MM.1S (cell line): Measurements from ENCODE around the gene SGMS1.

Source experiments
- DNase-seq: peaks from one replicate; pipeline ENCODE4 v3.0.0-alpha.2; 2015
- H2AFZ ChIP-seq: fragments of 300-600 bp; sonication (generic); 2 replicates; pipeline ENCODE4 v1.6.0; 2016; ENCODE audit warnings: antibody characterized with exemption, low read length
- H3F3A ChIP-seq: fragments of 300-600 bp; sonication (generic); 2 replicates; pipeline ENCODE4 v1.6.1; 2016; ENCODE audit warnings: mild to moderate bottlenecking, antibody characterized with exemption, low read length, moderate library complexity, mixed read lengths; ENCODE audit not compliant: insufficient read depth
- H3K27ac ChIP-seq: fragments of 300-600 bp; sonication (generic); 2 replicates; pipeline ENCODE4 v1.5.1; 2016; ENCODE audit warnings: mild to moderate bottlenecking, low read length
- H3K27me3 ChIP-seq: fragments of 300-600 bp; sonication (generic); replicated peaks from 2 replicates; pipeline ENCODE4 v1.6.0; 2016; ENCODE audit warnings: low read length; ENCODE audit not compliant: insufficient read depth
- H3K36me3 ChIP-seq: fragments of 300-600 bp; sonication (generic); replicated peaks from 2 replicates; pipeline ENCODE4 v1.6.1; 2016; ENCODE audit warnings: mild to moderate bottlenecking, low read length, mixed read lengths; ENCODE audit not compliant: insufficient read depth
- H3K4me1 ChIP-seq: fragments of 300-600 bp; sonication (generic); 2 replicates; pipeline ENCODE4 v1.6.1; 2016; ENCODE audit warnings: low read length, mixed read lengths
- H3K4me2 ChIP-seq: fragments of 300-600 bp; sonication (generic); 2 replicates; pipeline ENCODE4 v1.6.0; 2016; ENCODE audit warnings: low read depth, low read length
- H3K4me3 ChIP-seq: fragments of 300-600 bp; sonication (generic); 2 replicates; pipeline ENCODE4 v1.5.1; 2016; ENCODE audit warnings: low read length, mixed read lengths
- H3K79me2 ChIP-seq: fragments of 300-600 bp; sonication (generic); 2 replicates; pipeline ENCODE4 v1.6.1; 2016; ENCODE audit warnings: mixed run types, low read length, mixed read lengths
- H3K9ac ChIP-seq: fragments of 300-600 bp; sonication (generic); 2 replicates; pipeline ENCODE4 v1.6.1; 2016; ENCODE audit warnings: low read length, mixed read lengths
- H3K9me2 ChIP-seq: fragments of 300-600 bp; sonication (generic); replicated peaks from 2 replicates; pipeline ENCODE4 v1.6.1; 2016; ENCODE audit warnings: mild to moderate bottlenecking, low read length, mixed read lengths; ENCODE audit not compliant: insufficient read depth
- H3K9me3 ChIP-seq: fragments of 300-600 bp; sonication (generic); replicated peaks from 2 replicates; pipeline ENCODE4 v1.6.1; 2016; ENCODE audit warnings: mild to moderate bottlenecking, low read length, mixed read lengths; ENCODE audit not compliant: insufficient read depth
- H4K20me1 ChIP-seq: fragments of 300-600 bp; sonication (generic); 2 replicates; pipeline ENCODE4 v1.6.1; 2016; ENCODE audit warnings: mild to moderate bottlenecking, low read length, moderate library complexity, mixed read lengths; ENCODE audit not compliant: insufficient read depth
- EZH2 ChIP-seq: fragments of 300-600 bp; sonication (generic); optimal IDR thresholded peaks from 2 replicates; pipeline ENCODE3; 2017; ENCODE audit warnings: low read depth, mild to moderate bottlenecking, antibody characterized with exemption, low read length, mixed read lengths
- EZH2phosphoT487 ChIP-seq: fragments of 300-600 bp; sonication (generic); IDR thresholded peaks from 2 replicates; pipeline ENCODE4 v1.6.1; 2018; ENCODE audit warnings: antibody characterized with exemption, low read length
- TF ChIP-seq, protein P1 (sequence below): fragments of 300-600 bp; sonication (generic); IDR thresholded peaks from 2 replicates; pipeline ENCODE4 v1.5.1; 2016; ENCODE audit warnings: antibody characterized with exemption, low read length, mixed read lengths

Gene SGMS1

DNA sequence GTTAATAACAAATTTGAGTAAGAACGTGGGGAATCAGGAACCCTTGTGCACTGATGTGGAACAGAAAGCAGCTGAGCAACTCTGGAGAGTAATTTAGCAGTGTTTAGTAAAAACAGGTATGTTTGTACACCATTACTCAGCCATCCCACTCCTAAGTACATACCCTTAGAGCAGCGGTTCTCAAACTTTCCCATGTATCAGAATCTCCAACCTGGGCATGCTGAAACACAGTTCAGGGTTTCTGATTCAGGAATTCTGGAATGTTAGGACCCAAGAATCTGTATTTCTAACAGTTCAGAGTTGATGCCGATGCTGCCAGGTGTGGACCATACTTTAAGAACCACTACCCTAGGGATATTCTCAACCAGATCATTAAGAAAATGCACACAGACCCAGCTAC, 5.1 kb downstream of the SGMS1 start:
- Histone ChIP-seq H3K4me3 (no peak overlapping the region), H3K9me3 (no peaks in the 10 kb centered on the region), H2AFZ (no peak overlapping the region), H3K79me2 (peaks cover 91% of the 10 kb centered on the region), H3K27me3 (no peaks in the 10 kb centered on the region), H3K4me2 (no peak overlapping the region), H3K36me3 (no peaks in the 10 kb centered on the region), H4K20me1 (0 out of 2 replicates have a peak, but pooled peaks cover 4% of the 10 kb centered on the region), H3K9me2 (no peaks in the 10 kb centered on the region), H3K27ac (no peak overlapping the region), H3F3A (peaks cover 28% of the 10 kb centered on the region), H3K4me1 (peaks cover 13% of the 10 kb centered on the region), H3K9ac (no peak overlapping the region)
- TF ChIP-seq, protein P1, sequence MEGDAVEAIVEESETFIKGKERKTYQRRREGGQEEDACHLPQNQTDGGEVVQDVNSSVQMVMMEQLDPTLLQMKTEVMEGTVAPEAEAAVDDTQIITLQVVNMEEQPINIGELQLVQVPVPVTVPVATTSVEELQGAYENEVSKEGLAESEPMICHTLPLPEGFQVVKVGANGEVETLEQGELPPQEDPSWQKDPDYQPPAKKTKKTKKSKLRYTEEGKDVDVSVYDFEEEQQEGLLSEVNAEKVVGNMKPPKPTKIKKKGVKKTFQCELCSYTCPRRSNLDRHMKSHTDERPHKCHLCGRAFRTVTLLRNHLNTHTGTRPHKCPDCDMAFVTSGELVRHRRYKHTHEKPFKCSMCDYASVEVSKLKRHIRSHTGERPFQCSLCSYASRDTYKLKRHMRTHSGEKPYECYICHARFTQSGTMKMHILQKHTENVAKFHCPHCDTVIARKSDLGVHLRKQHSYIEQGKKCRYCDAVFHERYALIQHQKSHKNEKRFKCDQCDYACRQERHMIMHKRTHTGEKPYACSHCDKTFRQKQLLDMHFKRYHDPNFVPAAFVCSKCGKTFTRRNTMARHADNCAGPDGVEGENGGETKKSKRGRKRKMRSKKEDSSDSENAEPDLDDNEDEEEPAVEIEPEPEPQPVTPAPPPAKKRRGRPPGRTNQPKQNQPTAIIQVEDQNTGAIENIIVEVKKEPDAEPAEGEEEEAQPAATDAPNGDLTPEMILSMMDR: no peak
- TF ChIP-seq EZH2: no peak
- no peak for TF ChIP-seq EZH2phosphoT487
- DNase-seq: no peak

DNA sequence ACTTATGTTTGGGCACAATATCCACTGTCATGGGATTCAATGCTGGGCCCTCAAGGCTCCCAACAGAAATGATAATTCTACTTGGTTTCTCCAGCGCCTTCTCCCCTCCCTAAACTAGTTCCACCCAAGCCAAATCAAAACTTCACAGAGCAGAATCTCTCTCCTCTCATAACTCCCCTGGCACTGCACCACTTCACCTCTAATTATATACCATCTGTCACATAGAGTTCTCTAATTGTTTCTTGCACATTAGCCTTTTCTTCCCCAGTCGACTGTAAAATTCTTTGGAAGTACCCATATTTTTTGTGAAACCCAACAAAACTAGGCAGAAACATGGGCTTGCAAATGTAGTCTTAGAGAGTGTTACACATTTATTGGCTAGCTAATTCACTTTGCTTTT, 8.1 kb downstream of the SGMS1 start:
- no peak for DNase-seq
- 0 out of 2 replicates have a peak, but pooled peaks cover 4% of the 10 kb centered on the region for H4K20me1 ChIP-seq

DNA sequence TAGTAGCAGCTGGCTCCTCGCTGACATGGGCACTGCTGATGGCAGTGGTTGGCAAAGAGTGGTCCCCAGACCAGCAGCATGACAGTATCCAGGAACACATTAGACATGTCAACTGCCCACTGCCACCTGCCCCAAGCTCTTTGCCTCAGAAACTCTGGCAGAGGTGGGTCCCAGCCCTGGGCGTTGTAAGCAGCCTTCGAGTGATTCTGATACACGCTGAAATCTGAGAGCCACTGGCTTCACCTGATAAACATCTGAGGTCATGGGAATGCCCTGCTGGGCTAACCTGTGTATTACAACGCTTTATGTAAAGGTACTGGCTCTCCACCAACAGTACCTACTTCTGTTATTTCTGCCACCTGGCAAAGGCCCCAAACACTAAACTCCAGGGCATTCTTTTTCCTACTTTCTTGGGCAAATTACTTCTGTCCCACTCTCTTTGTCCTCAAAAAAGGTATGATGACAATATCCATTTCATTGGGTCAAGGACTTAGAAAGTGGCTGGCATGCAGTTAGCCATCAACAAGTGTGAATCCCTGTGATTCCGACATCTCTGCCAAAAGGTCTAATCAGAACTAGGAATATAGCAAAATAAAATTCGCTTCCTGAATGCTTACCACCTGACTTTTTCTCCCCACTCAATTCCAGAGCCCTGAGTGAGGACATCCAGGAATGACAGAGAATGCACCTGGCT, 9.2 kb downstream of the SGMS1 start:
- H3K4me2 ChIP-seq: no peak overlapping the region
- peaks cover 6% of the 10 kb centered on the region; the same call in 1 of the 2 replicates for H3K4me1 ChIP-seq
- H3K79me2 ChIP-seq: peaks cover 99% of the 10 kb centered on the region
- 0 out of 2 replicates have a peak, but pooled peaks cover 4% of the 10 kb centered on the region for H4K20me1 ChIP-seq
- no peaks in the 10 kb centered on the region for H3K27me3 ChIP-seq
- H3K9me2 ChIP-seq: no peaks in the 10 kb centered on the region
- TF ChIP-seq EZH2phosphoT487 (no peak), EZH2 (no peak)
- TF ChIP-seq, protein P1: peak; percentile 41
- H3K9ac ChIP-seq: no peak overlapping the region
- no peak overlapping the region for H3K27ac ChIP-seq
- peak; percentile 46 for DNase-seq
- H3K36me3 ChIP-seq: no peaks in the 10 kb centered on the region
- H3K4me3 ChIP-seq: no peak overlapping the region
- H3F3A ChIP-seq: 0 out of 2 replicates have a peak, but pooled peaks cover 5% of the 10 kb centered on the region
- no peak overlapping the region for H2AFZ ChIP-seq
- H3K9me3 ChIP-seq: no peaks in the 10 kb centered on the region

More for the DNA sequence above, 8.1 kb downstream of the SGMS1 start:
- Histone ChIP-seq H3K9me3 (no peaks in the 10 kb centered on the region), H3K27ac (no peak overlapping the region), H3K36me3 (no peaks in the 10 kb centered on the region), H3K4me2 (no peak overlapping the region), H3K27me3 (no peaks in the 10 kb centered on the region), H3K9me2 (no peaks in the 10 kb centered on the region), H2AFZ (no peak overlapping the region), H3K4me1 (peaks cover 10% of the 10 kb centered on the region; the same call in 1 of the 2 replicates), H3K79me2 (peaks cover 99% of the 10 kb centered on the region), H3F3A (0 out of 2 replicates have a peak, but pooled peaks cover 5% of the 10 kb centered on the region), H3K9ac (no peak overlapping the region), H3K4me3 (no peak overlapping the region)
- TF ChIP-seq EZH2phosphoT487 (no peak), EZH2 (no peak)
- TF ChIP-seq, protein P1: no peak
